GM18907 (cell line): Measurements from ENCODE around the gene VWA2.

Experiments
- ATAC-seq: cut with Tn5 transposase; IDR thresholded peaks from one replicate; pipeline ENCODE4 v1.9.1; 2021; ENCODE audit warnings: mild to moderate bottlenecking, moderate library complexity; ENCODE audit not compliant: unreplicated experiment

The VWA2 gene

DNA sequence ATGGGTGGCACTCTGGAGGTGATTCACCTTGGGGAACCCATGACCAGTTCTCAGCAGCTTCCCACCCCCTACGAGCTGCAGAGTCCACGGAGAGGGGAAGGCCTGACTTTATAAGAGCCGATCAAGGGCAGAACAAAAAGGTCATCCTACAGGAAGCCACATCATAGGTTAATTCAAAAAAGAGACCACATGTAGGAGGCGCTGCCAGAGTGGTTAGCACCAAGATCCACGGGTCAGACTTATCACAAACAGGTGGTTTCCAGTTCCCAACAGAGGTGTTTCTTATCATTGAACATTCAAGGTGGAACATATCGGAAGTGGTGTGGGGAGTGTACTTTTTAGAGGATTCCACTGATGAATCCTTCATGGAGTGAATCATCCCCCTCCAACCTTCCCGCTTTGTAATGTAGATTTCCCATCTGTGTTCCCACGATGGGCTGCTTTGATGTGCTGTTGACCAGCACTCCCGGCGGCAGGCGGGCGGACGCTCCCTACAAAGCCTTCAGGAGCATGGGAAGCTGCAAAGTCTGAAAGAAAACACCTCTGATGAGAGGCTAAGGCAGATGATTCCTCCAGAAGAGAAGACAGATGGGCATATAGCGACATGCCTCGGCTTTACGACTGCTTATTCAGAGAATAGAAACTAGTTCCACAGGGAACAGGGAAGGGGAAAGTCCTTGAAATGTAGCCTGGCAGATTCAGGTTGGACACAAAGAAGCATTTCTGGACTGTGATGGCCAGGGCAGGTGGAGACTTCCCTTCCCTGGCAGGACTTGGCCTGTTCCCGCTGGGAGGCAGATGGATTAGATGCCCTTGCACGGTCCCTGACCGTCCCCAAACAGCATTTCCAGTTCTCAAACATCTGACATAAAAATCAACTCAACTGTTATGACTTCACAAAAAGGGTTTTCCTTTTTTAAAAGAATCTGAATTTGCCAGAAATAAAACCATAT is 98.7 kb downstream of the VWA2 start:
- no peak for ATAC-seq

DNA sequence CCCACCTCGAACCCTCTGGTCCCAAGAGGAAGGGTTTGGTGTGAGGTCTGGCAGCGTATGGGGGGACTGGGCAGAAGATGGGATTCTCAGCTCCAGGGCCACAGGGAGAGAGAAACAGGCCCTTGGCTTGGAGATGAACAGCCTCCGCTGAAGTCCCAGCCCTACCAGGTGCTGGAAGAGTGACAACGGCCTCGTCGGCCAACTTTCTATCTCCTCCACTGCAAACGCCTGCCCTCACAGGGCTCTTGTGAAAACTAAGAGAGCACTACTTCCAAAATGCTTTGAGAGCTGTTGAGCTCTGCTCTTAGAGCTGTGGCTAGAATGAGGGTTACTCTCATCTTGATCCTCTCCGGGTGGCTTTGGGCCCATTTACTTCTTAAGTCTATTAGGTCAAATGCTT is 101.8 kb downstream of the VWA2 start:
- no peak for ATAC-seq
